Esophagus squamous epithelium (tissue), 4 donors: ENCODE data around the gene ACSF2.

Source experiments
- POLR2A ChIP-seq, 4 donors: fragments of 450-650 bp; IDR thresholded peaks; one replicate each; pipeline ENCODE4 v1.6.1; 2017; ENCODE audit warnings: antibody characterized with exemption in 4 of 4, mild to moderate bottlenecking in 4 of 4, moderate library complexity in 3 of 4
- TF ChIP-seq, protein P1 (sequence below), 6 experiments: fragments of 450-650 bp in 4 of 6; fragments of 200-600 bp in 2 of 6; sonication (generic) in 2 of 6; IDR thresholded peaks; one replicate each; pipeline ENCODE4 v1.5.1; 2016 to 2019; ENCODE audit warnings: antibody characterized with exemption in 6 of 6, mild to moderate bottlenecking in 4 of 6, moderate library complexity in 4 of 6

DNA sequence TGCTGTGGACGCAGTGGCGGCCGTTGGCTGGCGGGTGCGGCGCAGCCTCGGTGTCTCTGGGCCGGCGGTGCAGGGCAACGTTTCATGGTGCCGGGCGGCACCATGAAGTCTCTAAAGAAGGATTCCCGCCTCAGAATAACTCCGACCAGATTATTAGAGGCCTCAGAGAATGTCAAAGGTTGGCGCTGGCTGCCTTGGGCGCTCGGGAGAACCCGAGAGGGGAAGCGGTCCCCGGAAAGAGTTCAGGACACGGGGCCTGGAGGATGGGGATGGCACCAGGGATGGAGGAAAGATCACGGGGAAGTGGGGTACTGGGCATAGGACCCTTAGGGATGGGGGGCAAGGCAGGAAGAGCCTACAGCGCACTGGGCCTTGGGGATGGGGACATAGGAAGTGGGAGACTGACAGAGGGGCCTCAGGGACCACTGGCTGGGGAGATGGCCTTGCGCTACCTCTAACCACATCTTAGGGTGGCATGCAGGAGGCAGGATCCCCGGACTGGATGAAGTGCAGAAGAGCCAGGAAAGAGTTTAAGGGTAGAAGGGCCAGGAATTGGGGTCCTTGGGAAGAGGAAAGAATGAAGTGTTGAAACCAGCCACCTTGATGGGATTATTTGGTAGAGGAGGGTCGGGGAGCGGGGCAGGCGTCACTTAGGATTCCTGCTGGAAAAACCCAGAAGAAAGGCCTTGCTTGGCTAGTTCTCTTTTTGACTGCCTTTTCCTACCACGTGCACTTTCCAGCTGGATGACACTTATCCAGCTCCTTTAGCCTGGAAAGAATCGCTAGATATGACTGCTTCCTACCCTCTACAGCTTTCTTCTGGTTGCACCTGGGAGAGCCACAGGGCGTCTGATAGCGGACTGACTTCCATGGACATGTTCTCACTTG is 82.8 kb downstream of the ACSF2 start:
- no peak for TF ChIP-seq POLR2A (IDR thresholded peaks at IDR 0.05)
- TF ChIP-seq, protein P1, sequence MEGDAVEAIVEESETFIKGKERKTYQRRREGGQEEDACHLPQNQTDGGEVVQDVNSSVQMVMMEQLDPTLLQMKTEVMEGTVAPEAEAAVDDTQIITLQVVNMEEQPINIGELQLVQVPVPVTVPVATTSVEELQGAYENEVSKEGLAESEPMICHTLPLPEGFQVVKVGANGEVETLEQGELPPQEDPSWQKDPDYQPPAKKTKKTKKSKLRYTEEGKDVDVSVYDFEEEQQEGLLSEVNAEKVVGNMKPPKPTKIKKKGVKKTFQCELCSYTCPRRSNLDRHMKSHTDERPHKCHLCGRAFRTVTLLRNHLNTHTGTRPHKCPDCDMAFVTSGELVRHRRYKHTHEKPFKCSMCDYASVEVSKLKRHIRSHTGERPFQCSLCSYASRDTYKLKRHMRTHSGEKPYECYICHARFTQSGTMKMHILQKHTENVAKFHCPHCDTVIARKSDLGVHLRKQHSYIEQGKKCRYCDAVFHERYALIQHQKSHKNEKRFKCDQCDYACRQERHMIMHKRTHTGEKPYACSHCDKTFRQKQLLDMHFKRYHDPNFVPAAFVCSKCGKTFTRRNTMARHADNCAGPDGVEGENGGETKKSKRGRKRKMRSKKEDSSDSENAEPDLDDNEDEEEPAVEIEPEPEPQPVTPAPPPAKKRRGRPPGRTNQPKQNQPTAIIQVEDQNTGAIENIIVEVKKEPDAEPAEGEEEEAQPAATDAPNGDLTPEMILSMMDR (IDR thresholded peaks at IDR 0.05): peak in 1 of 6 experiments; percentile 20
